ENCODE results near the gene ADGRG7. TPM values are rescaled to one million over a fixed set of nuclear protein-coding genes. Genes with fewer than 3 reads are reported as not detected.

Gene ADGRG7
- polyA plus RNA-seq, 1 experiment = not detected

DNA sequence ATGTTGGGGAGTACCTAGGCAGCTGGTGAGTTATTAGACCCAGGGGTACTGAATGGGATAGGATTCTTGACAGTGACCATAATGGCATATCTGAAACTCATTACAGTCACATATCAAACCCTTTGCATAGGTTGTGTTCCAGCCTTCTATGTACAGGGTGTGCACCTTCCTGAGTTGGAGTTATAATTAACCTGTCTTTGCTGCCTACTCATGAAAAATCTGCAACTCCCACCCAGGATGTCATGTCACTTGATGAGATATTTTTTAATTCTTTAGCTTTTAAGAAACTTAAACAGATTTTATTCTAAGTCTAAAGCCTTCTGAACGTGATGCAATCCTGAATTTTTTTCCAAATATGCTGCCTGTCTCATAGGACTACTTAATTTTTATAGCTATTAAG is 21.1 kb upstream of the ADGRG7 start:
- no peaks in the 10 kb centered on the region for H3K36me3 ChIP-seq (ENCODE audit: control insufficient read depth, insufficient read depth, low read length)
- H3K27me3 ChIP-seq (ENCODE audit: control insufficient read depth, insufficient read depth, low read length) = no peaks in the 10 kb centered on the region; the same call in 1 of the 2 replicates
- TF ChIP-seq, protein P1, sequence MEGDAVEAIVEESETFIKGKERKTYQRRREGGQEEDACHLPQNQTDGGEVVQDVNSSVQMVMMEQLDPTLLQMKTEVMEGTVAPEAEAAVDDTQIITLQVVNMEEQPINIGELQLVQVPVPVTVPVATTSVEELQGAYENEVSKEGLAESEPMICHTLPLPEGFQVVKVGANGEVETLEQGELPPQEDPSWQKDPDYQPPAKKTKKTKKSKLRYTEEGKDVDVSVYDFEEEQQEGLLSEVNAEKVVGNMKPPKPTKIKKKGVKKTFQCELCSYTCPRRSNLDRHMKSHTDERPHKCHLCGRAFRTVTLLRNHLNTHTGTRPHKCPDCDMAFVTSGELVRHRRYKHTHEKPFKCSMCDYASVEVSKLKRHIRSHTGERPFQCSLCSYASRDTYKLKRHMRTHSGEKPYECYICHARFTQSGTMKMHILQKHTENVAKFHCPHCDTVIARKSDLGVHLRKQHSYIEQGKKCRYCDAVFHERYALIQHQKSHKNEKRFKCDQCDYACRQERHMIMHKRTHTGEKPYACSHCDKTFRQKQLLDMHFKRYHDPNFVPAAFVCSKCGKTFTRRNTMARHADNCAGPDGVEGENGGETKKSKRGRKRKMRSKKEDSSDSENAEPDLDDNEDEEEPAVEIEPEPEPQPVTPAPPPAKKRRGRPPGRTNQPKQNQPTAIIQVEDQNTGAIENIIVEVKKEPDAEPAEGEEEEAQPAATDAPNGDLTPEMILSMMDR (IDR thresholded peaks at IDR 0.05; ENCODE audit: insufficient read depth, low read depth, low read length) = no peak
- CTCF ChIA-PET = interaction anchor here (17.0 kb wide), 1 partner anchor 125 kb away, joined by 311 read pairs; no protein-coding TSS in a partner anchor
- no peak overlapping the region for H3K4me3 ChIP-seq (ENCODE audit: low read depth, low read length)
- POLR2A ChIA-PET = no interaction called here
- DNase-seq (ENCODE audit: low read depth) = no peak

DNA sequence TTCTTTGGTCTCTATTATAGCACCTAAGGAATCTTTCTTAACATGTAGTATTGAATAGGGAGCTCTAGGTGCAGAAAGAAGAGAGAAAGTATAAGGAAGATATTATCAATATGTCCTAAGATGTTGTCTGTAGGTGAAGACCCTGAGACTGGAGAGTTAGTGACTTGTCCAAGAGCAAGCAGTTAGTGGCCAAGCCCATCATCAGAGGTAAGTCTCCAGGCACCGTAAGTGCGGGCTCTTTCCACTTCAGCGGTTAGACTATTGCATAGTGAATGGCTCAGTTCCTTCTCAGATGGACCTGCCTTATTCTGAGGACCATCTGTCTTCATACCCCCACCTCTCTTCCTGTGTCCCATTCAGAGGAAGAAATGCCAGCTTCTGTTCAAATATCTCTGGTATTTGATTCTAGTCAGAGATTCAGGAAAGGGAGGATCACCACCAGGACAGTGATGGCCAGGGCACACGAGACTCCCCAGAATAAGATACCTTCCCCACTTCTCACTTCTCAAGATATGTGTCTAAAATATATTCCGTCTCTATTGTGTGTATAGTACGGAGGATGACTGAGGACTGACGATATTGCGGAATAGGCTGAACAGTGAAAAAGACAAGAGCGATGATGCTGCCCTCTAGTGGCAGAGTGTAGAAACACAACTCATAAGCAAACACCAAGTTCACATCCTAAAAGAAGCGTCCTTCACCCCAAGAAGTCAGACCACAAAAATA is 19.1 kb upstream of the ADGRG7 start:
- peak; percentile 21 for DNase-seq (ENCODE audit: low read depth)
- Histone ChIP-seq H3K4me3 (ENCODE audit: low read depth, low read length) (no peak overlapping the region), H3K27me3 (ENCODE audit: control insufficient read depth, insufficient read depth, low read length) (no peaks in the 10 kb centered on the region; the same call in 1 of the 2 replicates), H3K36me3 (ENCODE audit: control insufficient read depth, insufficient read depth, low read length) (no peaks in the 10 kb centered on the region)
- CTCF ChIA-PET = interaction anchor here (0.7 to 17.0 kb wide), 16 partner anchors 10 to 297 kb away, joined by 3 to 311 read pairs (median 4); partner anchors contain the start of gene LNP1
- POLR2A ChIA-PET = no interaction called here
- TF ChIP-seq, protein P1 (IDR thresholded peaks at IDR 0.05; ENCODE audit: insufficient read depth, low read depth, low read length) = peak; percentile 79

DNA sequence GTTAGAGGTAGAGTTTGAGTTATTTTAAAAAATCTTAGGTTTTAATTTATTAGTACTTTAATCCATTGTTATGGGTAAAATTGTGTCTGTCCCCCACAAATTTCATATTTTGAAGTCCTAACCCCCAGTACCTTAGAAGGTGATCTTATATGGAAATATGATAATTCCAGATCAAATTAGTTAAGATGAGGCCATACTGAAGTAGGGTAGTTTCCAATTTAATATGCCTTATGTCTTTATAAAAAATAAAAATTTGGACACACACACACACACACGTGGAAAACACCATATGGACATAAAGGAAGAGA is 18.6 kb upstream of the ADGRG7 start:
- POLR2A ChIA-PET = no interaction called here
- Histone ChIP-seq H3K36me3 (ENCODE audit: control insufficient read depth, insufficient read depth, low read length) (no peaks in the 10 kb centered on the region), H3K27me3 (ENCODE audit: control insufficient read depth, insufficient read depth, low read length) (no peaks in the 10 kb centered on the region; the same call in 1 of the 2 replicates), H3K4me3 (ENCODE audit: low read depth, low read length) (no peak overlapping the region)
- TF ChIP-seq, protein P1 (IDR thresholded peaks at IDR 0.05; ENCODE audit: insufficient read depth, low read depth, low read length) = no peak
- no peak for DNase-seq (ENCODE audit: low read depth)
- CTCF ChIA-PET = interaction anchor here (0.7 to 17.0 kb wide), 9 partner anchors 13 to 275 kb away, joined by 3 to 311 read pairs (median 6); no protein-coding TSS in a partner anchor

DNA sequence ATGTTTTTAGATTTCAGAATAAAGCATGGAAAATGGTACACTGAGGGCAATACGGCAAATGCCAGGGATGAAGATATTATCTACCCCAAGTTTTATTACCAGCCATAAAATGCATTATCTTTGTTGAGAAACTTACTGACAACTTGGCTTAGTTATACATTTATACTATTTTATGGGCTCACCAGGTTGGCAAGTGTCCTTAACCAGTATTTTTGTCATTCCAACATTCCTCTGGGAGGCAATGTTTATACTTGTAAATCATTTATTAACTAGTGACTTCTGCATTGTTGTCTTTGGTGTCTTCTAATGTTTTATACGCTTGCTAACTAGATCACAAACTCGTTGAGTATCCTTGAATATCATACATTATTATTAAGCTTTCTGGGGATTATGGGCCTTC is 18.0 kb upstream of the ADGRG7 start:
- ChIA-PET CTCF (interaction anchor here (0.6 to 17.0 kb wide), 10 partner anchors 9 to 738 kb away, joined by 3 to 311 read pairs (median 4); no protein-coding TSS in a partner anchor), POLR2A (no interaction called here)
- Histone ChIP-seq H3K36me3 (ENCODE audit: control insufficient read depth, insufficient read depth, low read length) (no peaks in the 10 kb centered on the region), H3K27me3 (ENCODE audit: control insufficient read depth, insufficient read depth, low read length) (no peaks in the 10 kb centered on the region; the same call in 1 of the 2 replicates), H3K4me3 (ENCODE audit: low read depth, low read length) (no peak overlapping the region)
- no peak for DNase-seq (ENCODE audit: low read depth)
- TF ChIP-seq, protein P1 (IDR thresholded peaks at IDR 0.05; ENCODE audit: insufficient read depth, low read depth, low read length) = no peak

DNA sequence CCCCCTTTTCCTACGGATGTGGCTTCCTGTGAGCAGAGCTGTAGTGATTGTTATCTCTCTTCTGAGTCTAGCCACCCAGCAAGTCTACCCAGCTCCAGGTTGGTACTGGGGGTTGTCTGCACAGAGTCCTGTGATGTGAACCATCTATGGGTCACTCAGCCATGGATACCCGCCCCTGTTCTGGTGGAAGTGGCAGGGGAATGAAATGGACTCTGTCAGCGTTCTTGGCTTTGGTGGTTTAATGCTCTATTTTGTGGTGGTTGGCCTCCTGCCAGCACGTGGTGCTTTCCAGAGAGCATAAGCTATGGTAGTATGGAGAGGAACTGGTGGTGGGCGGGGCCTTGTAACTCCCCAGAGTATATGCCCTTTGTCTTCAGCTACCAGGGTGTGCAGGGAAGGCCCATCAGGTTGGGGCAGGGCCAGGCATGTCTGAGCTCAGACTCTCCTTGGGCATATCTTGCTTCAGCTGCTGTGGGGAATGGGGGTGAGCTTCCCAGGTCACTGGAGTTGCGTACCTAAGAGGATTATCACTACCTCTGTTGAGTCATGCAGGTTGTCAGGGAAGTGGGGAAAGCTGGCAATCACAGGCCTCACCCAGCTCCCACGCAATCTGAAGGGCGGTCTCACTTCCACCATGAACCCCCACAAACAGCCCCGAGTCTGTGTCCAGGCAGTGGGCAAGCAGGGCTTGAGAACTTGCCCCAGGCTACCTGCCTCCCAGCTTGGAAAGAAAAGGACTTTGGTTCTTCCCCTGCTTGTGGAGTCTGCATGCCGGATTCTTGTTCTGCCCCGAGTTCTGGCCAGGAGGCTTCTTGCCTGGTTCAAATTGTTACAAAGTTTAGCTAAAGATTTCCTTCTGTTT is 9.0 kb upstream of the ADGRG7 start:
- POLR2A ChIA-PET = no interaction called here
- Histone ChIP-seq H3K4me3 (ENCODE audit: low read depth, low read length) (no peak overlapping the region), H3K36me3 (ENCODE audit: control insufficient read depth, insufficient read depth, low read length) (no peaks in the 10 kb centered on the region), H3K27me3 (ENCODE audit: control insufficient read depth, insufficient read depth, low read length) (peaks cover 1% of the 10 kb centered on the region; the same call in 1 of the 2 replicates)
- TF ChIP-seq, protein P1 (IDR thresholded peaks at IDR 0.05; ENCODE audit: insufficient read depth, low read depth, low read length) = no peak
- CTCF ChIA-PET = interaction anchor here (1.1 to 2.2 kb wide), 3 partner anchors 9 to 137 kb away, joined by 3 to 11 read pairs (median 5); no protein-coding TSS in a partner anchor
- no peak for DNase-seq (ENCODE audit: low read depth)

Measured in BJ (cell line).